ENCODE results near the gene TTC29.
A peak's percentile ranks its signal among the peaks of the same experiment; 100 is the strongest.

TTC29 gene

GRCh38 chr4:146945556-146946374, at the start of gene TTC29:
Gene TTC29 (minus strand): TSS chr4:146945864. CDS start chr4:146939895, 5,969 bp downstream.
- peak; percentile 87 for DNase-seq

GRCh38 chr4:146981651-146982050, 36.0 kb upstream of the TTC29 start:
- DNase-seq = no peak

- DNase-seq = no peak
These were observed 33.0 kb upstream of the TTC29 start for GRCh38 chr4:146978641-146979040.

GRCh38 chr4:146976145-146976544, 30.5 kb upstream of the TTC29 start:
- no peak for DNase-seq

DNA sequence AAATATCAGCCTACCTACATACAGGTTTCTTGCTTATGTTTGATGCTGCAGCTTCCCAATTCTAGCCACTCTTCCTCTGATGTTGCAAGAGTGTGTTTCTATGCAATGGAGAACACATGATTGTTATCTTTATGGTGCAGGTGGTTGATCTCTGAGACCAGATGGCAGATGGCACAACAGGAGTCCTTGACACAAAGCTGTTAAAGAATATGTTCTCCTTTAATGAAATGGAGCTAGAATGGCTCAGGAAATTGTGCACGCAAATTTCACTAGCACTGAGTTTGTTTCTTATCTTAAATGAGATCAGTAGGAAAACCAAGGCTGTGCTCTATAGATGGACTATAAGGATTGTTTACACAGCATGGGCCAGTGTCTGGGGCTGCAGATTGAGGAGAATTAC, 29.9 kb upstream of the TTC29 start:
- DNase-seq = no peak

DNA sequence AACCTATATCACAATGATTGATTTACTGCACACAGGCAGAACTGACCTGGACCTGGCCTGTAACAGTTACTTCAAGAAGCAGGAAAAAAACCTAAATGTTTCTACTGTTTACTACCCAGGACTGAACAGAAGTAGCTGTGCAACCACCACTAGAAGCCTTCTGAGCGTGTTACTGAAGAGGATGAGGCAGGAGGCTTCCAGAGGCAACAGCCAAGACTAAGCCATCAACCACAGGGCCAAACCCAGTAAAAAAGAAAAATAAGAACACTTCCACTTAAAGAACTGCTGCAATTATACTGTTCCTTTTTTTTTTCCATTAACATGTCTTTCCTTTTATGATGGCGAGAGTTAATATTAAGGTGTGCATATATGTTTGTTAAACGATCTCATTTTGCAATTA, 29.4 kb upstream of the TTC29 start:
- no peak for DNase-seq

GRCh38 chr4:146972036-146972435, 26.4 kb upstream of the TTC29 start:
- no peak for DNase-seq

DNA sequence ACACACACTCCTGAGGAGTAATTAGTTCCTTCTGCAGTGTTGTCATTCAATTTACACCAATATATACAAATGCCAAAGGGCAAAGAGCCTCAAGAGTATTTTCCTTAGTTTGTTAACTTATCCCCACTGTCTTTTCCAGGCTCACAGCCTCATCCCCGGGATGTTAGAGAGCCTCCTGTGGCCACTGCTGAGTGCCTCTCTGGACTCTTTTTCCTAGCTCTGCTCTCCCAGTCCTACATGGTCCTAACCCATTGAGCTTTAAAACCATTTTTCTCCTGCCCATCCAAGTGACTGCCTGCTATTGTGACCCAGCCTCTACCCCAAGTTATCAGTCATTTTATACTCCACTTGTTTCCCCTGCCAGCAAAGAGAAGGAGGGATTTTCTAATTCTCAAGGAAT, 23.5 kb upstream of the TTC29 start:
- DNase-seq = no peak

- no peak for DNase-seq
These were observed 15.0 kb upstream of the TTC29 start for GRCh38 chr4:146960634-146961033.

GRCh38 chr4:146959692-146960091, 14.0 kb upstream of the TTC29 start:
- no peak for DNase-seq

DNA sequence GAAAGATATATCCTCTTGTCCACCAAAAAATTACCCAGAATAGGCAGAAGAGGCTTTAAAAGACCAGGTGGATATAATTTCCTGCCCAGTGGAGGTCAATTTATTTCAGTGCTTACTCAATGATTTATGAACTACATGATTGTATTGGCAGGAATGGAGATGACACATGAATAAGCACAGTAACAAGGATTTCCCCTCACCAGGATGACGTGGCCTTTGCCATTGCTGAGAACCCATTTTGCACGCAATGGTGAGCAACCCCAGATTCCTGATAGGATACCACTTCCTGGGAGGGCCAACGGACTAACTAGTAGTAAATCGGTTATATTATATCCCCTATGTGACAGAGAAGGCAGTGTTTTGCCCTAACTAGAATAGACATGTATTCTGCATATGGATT, 11.6 kb upstream of the TTC29 start:
- DNase-seq = no peak

DNA sequence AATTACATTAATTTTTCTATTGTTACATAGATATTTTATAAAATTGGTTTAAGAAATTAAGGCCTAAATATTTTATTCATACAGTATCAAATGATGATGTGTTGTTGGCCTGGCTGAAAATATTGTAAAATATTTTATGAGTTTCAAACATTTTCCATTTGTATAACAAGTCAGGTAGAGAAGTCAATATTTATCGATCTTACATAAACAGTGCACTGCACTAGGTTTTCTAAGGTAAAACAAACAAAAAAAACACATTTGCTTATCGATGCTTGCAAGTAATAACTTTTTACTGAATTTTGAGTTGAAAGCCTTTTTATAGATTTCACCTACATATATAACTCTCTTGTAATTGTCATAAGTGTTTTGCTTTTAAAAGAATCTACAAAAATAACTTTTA, 7.2 kb upstream of the TTC29 start:
- no peak for DNase-seq

GRCh38 chr4:146949559-146949958, 3.9 kb upstream of the TTC29 start:
- DNase-seq = no peak

GRCh38 chr4:146943691-146944375, 1.8 kb downstream of the TTC29 start:
- DNase-seq = no peak

DNA sequence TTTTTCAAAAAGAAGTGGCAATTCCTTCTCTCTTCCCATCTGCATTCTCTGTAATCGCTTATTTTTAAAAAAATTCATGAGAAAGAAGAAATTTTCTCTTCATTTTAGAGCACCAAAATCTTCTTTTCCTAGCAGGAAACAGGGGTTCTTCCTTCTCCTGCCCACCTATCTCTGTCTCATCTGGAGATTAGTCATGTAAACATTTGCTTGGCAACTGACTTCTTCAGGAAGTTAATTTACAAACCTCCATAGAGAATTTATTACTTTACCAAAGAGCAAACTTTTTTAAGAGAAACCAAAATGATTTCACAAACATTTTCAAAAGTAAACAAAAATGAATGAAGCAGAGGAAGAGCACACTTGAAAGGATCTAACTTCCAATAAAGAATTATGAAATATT, 13.5 kb downstream of the TTC29 start:
- DNase-seq = no peak

GRCh38 chr4:146930673-146931072, 15.0 kb downstream of the TTC29 start:
- no peak for DNase-seq

GRCh38 chr4:146927695-146928094, 18.0 kb downstream of the TTC29 start:
- no peak for DNase-seq

DNA sequence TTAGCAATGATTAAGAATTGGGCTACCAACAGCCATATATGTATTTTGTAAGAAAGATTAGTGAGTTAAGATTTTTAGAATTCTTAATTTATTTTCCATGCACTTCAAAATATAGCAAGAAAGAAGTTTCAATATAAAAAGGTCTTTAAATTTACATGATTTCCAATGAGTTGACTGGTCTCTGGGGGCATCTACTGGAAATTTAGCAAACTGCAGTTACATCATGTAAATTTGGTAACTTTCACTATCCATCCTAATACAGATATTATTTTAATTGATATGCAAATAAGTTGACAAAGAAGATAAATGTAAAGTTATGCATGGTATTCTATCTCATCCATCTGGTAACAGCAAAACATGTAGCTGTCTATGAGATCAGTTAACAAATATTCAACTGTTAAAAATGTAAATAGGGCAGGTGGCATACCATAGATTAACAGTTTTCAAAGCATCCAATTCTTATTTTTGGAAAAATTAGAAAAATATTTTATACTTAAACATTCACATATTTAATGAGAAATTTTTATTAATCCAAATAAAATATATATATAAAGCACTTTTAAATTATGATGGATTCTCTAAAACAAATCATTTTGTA, 29.1 kb downstream of the TTC29 start:
- DNase-seq = peak; percentile 54

DNA sequence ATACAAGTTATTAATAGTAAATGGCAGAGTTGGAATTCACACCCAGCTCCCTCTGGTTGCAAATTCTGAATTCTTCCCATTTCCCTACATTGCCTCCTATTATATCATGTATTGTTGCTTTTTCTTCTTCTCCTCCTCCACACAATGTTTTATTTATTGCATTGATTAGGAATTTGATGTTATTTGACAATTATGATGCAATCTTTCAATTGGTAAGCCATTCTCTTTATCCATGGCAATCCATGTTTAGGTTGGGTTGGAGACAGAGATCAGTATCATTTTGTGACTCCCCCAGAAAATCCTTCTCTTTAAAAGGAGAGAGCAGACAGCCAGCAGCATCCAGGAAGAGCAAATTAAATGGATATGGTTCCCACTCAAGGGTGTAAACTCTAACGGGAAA, 30.5 kb downstream of the TTC29 start:
- DNase-seq = no peak

- DNase-seq = no peak
These were observed 45.4 kb downstream of the TTC29 start for GRCh38 chr4:146900295-146900694.

DNA sequence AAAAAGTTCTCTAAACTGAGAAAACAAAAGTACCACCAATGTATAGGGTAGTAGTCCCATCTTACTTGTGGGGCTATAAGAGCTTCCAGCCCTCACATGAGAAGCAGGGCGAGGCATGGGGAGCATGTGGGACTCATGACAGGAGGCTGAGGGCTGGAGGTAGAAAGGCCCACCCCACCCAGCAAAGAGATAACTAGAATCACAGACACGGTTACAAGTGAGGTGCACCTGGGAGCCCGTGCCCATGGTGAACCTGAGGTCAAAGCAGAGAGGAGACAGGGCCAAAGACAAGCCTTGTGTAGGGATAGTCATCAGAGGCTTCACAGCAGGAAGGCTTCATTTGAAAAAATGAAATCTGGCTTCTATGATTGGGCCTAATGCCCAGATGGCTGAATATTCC, 55.4 kb downstream of the TTC29 start:
- no peak for DNase-seq

DNA sequence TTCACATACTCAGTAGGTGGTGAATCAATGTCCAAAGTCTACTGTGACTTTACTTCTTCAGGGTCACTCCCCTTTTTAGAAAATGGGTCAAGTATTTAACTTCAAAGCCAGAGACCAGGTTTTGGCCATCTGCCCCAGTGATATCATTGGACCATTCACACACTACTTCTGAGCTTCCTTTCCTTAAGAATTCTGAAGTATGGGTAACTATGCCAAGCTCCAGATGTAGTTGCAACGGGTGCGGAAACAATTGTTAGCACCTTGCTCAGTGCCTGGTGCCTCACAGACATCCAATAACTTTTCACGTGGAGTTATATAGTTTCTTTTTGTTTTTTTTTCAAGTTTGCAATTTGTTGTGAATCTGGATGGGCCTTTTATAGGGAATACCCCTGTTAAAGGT, 62.6 kb downstream of the TTC29 start:
- no peak for DNase-seq

GRCh38 chr4:146857298-146857697, 88.4 kb downstream of the TTC29 start:
- no peak for DNase-seq

GRCh38 chr4:146855761-146856160, 89.9 kb downstream of the TTC29 start:
- no peak for DNase-seq
